RCC 7860 (cell line): ENCODE results near the gene VAMP3.
"Not testable (repeated sequence)": the region's sequence is repeated elsewhere in the genome, so short reads cannot be mapped to it uniquely, and the experiment has no call there.

Experiments
- DNase-seq: peaks from one replicate; pipeline ENCODE4 v3.0.0-alpha.2; 2015; ENCODE audit warnings: low spot score
- FAIRE-seq: peaks from 2 replicates; lab custom pipeline; 2012; peaks lifted over from hg19 to GRCh38; lab: Jason Lieb, UNC

The VAMP3 gene

DNA sequence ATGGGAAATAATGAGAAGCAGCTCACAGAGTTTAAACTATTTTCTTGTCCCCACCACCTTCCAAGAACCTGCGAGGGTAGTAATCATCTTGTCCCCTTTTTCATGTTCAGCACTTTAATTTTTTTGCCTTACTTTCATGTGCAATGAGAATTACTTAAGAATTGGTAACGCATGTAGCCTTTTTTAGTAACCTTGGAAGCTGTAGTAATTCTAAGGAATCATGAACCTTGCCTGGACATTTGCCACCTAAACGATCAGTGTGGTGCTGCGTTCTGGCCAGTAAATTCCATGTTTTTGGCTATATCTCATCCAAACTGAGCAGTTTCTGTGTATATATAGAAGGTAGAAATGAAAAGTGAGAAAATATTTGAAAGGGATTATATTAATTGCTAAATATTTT, 3.9 kb upstream of the VAMP3 start:
- DNase-seq, result no peak
- FAIRE-seq, result no peak

DNA sequence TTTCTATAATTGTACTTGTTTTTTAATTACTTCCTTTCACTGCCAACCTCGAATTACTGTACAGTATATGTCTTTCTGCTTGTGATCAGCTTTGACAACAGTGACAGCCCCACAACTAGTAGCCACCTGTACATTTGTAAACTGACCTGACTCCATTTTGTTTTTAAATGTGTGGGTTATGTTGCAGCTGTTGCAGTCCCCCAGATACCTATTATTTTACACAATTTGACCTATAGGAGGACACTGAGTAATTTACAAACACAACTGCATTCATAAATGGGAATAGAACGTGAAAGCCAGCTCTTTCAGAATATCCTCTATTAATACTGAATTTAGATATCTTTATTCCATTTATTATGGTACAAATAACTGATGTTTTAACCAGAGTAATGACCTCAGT, 2.5 kb upstream of the VAMP3 start:
- FAIRE-seq, result no peak

DNA sequence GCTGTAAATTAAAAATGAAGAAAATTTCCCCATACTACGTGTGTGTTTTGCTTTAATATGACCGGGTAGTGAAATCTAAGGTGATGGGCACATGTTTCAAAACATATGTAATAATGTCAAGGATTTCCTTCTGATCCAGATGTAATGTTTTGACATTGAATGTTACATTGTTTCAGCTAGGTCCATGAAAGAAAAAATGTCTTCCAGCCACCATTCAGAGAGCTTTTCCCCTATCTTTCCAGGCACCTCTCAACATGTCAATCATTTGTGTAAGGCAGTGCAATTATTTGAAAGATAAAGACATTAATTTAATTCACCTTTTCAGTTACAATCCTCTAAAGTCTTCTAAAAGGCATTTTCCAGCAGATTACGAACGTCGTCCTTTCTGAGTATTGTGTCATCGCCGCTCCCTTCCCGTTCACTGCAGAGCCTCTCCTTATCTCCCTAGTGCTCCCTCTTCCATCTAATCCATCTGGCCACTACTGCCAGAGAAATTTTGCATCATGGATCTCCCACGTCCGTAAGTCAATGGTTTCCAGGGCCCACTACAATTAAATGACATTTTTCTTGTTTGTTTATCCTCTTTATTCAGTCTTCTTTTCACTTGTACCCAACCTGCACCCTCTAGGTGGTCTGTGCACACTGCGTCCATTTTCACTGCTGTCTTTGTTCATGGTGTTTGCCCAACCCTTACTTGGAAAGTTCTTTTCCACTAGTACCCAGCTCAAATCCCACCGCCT, 1.3 kb upstream of the VAMP3 start:
- FAIRE-seq, result no peak
- DNase-seq, result no peak

More for the DNA sequence above, 2.5 kb upstream of the VAMP3 start:
- no peak for DNase-seq

DNA sequence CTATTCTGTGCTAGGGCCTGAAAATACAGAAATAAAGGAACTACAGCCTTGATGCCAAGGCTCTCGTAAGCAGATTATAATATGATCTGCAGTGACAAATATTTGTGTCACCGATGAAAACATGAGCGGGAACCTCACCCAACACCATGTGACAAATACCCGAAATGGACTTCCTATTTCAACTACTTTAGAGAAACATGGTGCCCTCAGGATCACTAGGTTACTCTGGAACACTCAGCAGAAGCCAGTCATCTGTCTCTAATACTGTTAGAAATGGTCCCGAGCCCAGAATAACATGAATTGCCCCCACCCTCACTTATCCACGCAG, 463 bp upstream of the VAMP3 start:
- no peak for DNase-seq
- no peak for FAIRE-seq

DNA sequence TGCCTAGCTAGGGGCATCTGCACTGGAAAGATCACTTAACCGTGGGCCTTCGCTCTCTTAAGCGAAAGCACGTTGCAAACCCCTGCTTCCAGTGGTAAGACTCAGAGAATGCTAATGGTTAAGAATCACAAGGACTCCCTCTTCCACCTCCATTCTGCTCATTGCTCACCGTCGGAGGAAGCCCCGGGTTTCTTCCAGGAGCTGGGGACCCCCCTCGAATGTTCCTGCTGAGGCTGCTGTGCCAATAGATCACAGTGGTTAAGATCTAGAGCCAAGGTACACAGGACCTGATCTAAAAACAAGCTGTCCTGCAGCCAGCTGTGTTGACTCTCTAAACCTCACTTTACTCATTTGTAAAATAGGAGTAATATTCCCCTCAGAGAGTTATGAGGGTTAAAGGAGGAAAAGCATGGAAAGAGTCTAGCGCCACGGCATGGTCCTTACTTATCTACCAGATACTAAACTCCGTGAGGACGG, 765 bp downstream of the VAMP3 start:
- DNase-seq, result no peak
- FAIRE-seq, result no peak

DNA sequence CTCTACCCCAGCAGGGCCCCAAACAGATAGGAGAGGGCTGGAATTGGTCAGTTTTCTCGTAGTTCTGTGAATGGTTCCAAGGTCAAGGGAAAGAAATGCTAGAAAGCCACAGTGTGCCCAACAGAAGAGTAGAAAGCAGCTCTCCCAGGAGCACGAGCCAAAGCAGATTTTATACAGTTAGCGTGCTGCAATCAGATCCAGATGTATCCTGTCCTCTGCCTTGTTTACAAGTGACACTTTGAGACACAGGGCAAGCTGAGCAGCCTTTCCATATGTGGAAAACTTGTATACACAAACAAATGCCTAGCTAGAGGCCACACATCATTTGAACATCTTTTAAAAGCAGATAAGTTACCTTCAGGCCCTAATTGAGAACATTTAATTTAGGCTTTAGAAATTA, 6.5 kb downstream of the VAMP3 start:
- FAIRE-seq, result no peak
- no peak for DNase-seq

DNA sequence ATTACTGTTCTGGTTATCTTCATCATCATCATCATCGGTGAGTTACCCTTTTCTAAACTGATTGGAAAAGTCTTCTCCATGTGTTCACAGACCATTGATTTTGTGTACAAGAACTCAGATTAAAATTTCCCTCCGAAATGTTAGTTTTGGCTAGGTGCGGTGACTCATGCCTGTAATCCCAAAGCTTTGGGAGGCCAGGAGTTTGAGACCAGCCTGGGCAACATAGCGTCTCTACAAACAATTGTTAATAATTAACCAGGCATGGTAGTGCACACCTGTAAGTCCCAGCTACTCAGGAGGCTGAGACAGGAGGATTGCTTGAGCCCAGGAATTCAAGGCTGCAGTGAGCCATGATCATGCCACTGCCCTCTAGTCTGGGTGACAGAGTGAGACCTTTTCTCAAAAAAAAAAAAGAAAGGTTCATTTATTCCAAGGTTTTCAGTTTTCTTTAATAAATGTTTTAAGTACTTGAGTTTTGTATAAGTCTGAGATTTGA, 7.1 kb downstream of the VAMP3 start:
- no peak for FAIRE-seq
- no peak for DNase-seq

DNA sequence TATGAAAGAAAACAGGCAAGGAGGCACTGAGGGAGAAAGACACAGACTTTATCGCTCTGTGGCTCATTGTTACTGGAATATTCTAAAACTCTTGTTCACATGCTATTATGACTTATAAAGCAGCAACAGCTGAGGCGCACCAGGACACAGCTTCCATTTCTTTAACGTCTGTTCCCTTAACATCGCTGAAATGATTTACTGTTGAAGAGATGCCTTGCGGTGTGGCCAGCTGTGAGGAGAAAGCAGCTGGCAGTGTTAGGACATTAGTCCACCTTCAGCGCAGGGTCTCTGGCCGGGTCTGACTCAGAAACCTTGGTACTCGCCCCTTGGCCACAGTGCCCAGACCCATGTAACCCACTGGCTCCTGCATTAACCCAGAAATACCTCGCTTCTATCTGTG, 9.9 kb downstream of the VAMP3 start:
- DNase-seq (no peak), FAIRE-seq (no peak)

DNA sequence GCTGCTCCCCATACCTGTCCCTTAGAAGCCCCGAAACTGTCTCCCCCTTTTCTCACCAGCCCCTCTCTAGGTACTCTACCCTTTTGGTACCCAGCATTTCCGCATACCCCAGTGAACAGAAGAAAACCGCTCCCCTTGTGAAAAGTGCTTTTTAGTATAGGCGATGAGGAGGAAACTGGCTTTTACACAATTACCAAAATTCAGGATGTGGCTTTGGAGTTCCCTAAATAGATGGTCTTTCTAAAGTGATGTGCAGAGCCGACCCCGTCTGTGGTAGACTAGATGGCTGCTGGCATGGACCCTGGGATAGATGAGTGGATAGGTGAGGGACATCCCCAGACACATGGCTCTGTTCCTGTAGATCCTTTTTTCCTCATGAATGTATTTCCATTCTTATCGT, 10.4 kb downstream of the VAMP3 start:
- DNase-seq, result no peak
- FAIRE-seq, result no peak

DNA sequence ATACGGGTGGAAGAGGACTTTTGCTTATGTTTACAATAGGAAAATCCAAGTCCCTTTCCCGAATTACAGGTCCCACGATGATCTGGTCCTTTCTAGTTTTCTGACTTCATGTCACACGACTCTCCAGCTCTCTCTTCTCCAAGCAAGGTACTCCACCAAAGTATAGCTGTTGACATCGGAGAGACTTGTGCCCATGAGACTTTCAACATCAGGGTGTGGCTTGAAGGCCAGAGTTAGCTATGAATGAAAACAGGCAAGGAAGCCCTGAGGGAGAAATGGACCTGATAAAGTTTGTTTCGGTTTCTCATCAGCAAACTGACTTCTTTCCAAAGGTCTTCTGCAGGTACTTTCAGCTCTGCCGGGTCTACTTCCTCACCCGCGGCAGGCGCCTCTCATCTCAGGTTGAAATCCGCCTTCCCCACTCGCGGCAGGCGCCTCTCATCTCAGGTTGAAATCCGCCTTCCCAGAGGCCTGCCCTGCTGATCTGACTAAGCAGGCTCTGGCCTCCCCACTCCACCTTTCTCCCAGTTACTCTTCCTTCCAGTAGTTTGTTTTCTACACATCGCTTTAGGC, 10.9 kb downstream of the VAMP3 start:
- no peak for DNase-seq
- FAIRE-seq, result no peak

DNA sequence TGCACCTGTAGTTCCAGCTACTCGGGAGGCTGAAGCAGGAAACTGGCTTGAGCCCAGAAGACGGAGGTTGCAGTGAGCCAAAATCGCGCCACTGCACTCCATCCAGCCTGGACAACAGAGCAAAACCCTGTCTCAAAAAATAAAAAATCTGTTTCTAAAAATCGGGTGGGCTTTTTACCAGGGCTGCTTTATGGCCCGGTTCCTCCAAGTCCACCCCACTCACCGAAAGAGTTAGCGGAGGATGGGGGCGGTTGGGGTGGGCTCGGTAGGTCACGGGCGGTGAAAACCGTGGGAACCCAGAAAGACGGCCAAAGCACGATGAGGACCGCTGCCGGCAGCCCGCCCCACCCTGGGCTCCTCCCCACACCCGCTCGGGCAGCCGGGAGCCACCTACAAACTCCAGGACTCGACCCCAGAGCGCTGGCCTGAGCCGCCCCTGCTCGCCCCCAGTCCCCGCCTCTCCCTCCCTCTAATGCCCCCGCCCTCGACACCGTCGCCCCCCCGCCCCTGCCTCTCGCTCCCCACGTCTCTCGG, 12.1 kb downstream of the VAMP3 start:
- no peak for FAIRE-seq
- peak; percentile 45 for DNase-seq

DNA sequence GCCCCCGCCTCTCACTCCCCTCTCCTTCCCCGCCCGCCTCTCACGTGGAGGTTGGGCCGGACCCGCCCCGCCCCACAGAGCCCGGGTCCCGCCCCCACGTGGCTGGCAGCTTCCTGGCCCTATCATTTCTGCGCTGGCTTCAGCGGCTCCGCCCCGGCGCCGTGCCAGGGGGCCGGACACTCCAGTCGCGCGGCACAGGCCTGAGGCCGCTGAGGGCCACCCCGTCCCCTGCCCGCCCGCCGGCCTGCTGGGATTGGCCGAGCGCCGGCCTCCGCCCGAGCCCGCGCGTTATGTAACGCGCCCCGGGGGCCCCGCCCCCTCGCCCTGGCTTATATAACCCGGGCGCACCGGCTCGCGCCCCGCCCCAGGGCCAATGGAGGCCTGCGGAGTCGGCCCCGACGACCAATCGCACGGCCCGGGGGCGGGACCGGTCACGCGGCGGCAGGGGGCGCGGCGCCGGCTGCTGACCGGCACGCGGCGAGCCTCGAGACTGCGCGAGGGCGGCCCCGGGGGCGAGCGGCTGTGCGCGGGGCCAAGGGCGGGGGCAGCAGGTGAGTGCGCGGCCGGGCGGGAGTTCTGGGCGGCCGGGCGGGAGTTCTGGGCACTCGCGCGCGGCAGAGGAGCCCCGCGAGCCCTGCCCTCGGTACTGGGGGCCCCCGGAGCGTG, 12.9 kb downstream of the VAMP3 start, which contains the start of gene PER3:
TSS of gene PER3 (plus strand) at position 466 of the 666 bp plus-strand sequence. CDS start 587 bp downstream, outside the sequence.
- DNase-seq, result peak; percentile 93
- no peak for FAIRE-seq

DNA sequence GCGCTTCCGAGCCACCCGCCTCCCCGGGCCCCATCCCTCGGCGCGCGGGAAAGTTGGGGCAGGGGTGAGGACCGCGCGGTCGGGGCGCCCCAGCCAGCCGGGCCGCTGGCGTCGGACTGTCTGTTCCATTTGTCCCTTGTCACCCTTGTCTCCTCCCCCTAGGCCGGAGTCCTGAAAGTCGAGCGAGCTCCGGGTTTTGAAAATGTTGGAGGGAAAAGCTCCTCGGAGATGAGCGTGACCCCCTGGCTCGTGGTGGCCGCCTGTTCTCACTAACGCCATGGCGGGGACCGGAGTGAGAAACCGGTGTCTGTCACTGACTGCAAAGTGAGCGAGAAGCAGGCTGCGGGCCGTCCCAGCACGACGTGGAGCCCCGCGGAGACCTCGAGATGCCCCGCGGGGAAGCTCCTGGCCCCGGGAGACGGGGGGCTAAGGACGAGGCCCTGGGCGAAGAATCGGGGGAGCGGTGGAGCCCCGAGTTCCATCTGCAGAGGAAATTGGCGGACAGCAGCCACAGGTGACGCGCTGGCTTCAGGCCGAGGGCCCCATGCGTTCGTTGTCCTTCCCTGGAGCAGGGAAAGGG, 13.5 kb downstream of the VAMP3 start:
- DNase-seq, result no peak

DNA sequence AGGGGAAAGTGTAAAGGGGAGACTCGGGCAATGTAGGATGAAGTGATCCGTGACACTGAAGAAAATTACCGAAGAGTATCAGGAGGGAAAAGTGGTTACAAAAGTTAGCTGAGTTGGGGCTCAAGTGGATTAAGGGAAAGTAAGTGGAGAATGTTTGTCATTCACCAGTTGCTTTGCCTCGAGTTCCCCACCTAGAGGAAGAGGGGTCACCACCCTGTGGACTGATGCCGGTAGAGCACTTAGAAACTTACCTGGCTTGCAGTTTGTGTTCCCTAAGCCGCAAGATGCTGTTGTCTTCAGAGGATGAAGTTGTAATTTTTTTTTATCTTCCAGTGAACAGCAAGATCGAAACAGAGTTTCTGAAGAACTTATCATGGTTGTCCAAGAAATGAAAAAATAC, 14.0 kb downstream of the VAMP3 start:
- FAIRE-seq (no peak), DNase-seq (no peak)

More for the DNA sequence above, 13.5 kb downstream of the VAMP3 start:
- FAIRE-seq, result no peak

DNA sequence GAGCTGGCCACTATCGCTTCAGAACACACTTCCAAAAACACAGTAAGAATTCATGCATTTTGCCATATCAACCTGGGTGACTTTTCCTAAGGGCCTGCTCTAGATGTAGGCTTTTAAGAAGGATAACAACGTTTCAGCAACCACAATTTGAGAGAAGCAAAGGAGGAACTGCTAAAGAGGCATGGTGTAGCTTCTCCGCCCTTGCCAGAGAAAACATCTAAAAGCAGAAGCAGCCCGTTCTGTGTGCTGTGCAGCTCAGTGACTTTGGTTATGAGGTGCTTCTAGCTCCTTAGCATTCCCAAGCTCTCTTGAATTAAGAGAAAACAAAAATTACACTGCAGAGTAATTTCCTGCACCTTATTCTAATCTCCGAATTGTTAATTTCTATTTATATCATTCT, 15.7 kb downstream of the VAMP3 start:
- no peak for DNase-seq
- no peak for FAIRE-seq

DNA sequence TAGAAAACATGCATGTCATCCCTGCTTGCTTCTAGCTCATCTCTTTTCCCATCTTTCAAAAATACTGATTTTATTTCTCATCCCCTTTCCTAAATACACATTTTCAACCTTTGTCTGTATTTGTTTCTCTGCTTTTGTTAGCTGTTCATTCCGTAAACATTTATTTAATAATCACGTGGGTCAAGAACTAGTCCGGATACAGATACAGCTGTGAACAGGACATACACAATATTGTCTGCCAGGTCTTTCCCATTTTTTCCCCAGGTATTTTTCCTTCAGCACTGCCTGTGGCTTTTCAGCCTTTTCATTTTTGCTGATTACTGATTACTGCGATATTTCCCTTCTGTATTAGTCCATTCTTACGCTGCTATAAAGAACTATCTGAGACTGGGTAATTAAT, 18.7 kb downstream of the VAMP3 start:
- FAIRE-seq (no peak), DNase-seq (no peak)

DNA sequence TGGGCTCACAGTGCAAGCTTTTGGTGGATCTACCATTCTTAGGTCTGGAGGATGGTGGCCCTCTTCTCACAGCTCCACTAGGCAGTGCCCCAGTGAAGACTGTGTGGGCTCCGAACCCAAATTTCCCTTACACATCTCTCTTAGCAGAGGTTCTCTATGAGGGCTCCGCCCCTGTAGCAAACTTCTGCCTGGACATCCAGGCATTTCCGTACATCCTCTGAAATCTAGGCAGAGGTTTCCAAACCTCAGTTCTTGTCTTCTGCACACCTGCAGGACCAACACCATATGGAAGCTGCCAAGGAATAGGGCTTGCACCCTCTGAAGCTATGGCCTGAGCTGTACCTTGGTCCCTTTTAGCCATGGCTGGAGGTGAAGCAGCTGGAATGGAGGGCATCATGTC, 19.9 kb downstream of the VAMP3 start:
- not testable (repeated sequence) for DNase-seq, FAIRE-seq

DNA sequence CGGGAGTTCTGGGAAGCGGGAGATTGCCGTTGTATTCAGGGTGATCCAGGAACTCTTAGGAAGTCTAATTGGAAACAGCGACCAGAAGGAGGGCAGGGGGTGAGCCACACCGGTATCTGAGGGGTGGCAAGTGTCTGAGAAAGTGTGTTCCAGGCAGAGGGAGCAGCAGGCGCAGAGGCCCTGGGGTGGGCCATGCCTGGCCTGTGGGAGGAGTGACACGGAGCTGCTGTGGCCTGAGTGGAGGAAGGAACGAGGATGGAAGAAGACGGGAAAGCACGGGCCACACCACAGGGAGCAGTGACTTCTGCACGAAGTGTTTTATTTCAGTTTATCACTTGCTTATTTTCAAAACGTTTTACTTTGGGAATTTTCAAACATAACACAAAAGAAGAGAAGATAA, 24.3 kb downstream of the VAMP3 start:
- DNase-seq (no peak), FAIRE-seq (no peak)

DNA sequence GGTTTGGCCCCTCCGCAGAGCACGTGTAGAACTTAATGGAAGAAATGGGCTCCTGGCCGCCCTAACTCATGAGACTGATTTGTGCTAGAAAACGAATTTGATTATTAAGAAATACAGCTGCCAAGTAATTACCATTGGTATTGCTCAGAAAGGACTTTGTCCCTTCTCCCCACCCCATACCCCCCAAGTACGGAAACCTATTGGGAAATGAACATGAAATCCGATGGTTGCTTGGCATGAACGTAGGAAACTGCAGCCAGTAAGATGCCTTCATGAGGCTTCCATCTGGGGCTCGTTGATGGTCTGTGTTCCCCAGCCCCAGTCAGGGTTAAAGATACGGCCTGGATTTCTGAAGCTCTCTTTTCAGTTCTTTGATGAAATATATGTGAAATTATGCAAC, 34.4 kb downstream of the VAMP3 start:
- FAIRE-seq, result no peak
- no peak for DNase-seq

DNA sequence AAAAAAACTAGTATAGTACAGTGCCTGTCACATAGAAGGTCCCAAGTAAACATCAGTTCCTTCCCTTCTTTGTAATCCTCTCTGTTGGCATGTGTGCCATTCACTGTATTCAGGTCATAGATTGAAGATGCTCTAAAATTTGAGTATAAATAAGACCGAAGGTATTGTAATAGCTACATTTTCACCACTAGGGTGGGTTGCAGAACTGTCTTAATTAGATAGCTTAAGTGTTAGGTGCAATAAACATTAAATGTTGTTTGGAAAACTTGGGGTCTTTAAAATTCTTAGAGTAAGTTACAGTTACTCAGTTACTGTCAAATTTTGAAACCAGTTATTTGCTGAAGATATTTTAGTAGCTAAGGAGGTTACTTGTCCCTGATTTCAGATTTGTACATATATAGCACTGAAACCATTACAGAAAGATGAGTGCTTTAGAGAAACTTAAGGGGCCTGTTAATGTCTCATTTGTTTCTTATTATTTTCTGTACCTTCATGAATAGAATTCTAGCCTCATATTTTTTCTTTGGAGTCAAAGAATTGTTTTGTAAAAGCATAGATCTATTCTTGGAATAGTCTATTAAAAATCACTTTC, 37.3 kb downstream of the VAMP3 start:
- DNase-seq (peak; percentile 29), FAIRE-seq (peak; percentile 40)

DNA sequence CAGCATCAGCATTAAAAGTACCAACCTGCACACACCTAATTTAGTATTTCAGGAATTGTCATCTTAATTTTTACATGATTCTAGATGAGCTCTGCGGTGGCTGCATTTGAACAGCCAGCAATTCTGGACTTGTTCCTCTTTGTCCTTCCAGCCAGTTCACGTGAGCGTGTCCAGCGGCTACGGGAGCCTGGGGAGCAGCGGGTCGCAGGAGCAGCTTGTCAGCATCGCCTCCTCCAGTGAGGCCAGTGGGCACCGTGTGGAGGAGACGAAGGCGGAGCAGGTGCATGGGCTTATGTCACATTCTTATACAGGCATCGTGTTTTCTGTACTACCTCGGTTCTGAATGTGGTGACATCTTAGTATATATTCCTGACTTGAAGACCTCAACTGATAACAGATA, 38.6 kb downstream of the VAMP3 start:
- DNase-seq (no peak), FAIRE-seq (no peak)
